Activated T-cell treated with anti-CD3 and anti-CD28 coated beads, Interleukin-2, amount 50 U/mL, for 72 hours (primary cell): ENCODE measurements around the gene MED25. TPM values are rescaled to one million over a fixed set of nuclear protein-coding genes. Genes with fewer than 3 reads are reported as not detected.

Source experiments
- ATAC-seq, 2 donors: fragments of 150-1000 bp; cut with Tn5 transposase; replicated peaks in 1 of 2; 2 replicates each; pipeline ENCODE4 v1.10.0; 2021; ENCODE audit warnings: moderate library complexity in 2 of 2, mild to moderate bottlenecking in 1 of 2
- DNase-seq, 2 donors: peaks; one replicate each; pipeline ENCODE4 v3.0.0; 2021 to 2022; ENCODE audit warnings: mixed read lengths in 1 of 2
- H3K27ac Mint-ChIP-seq: one replicate; pipeline ENCODE4 v1.8.0; 2022; ENCODE audit warnings: mild to moderate bottlenecking, moderate library complexity, mixed read lengths
- H3K27me3 Mint-ChIP-seq: one replicate; pipeline ENCODE4 v1.8.0; 2022; ENCODE audit warnings: low read depth, mixed read lengths
- H3K36me3 Mint-ChIP-seq, 2 donors: one replicate each; pipeline ENCODE4 v1.8.0; 2022; ENCODE audit warnings: mixed read lengths in 2 of 2, mild to moderate bottlenecking in 1 of 2; ENCODE audit not compliant: insufficient read depth in 2 of 2
- H3K4me1 Mint-ChIP-seq: one replicate; pipeline ENCODE4 v1.8.0; 2022; ENCODE audit warnings: low read depth, mixed read lengths
- H3K4me3 Mint-ChIP-seq, 2 donors: one replicate each; pipeline ENCODE4 v1.8.0; 2022; ENCODE audit warnings: mild to moderate bottlenecking in 2 of 2, mixed read lengths in 2 of 2, moderate library complexity in 2 of 2
- H3K9me3 Mint-ChIP-seq, 2 donors: one replicate each; pipeline ENCODE4 v1.8.0; 2022; ENCODE audit warnings: mixed read lengths in 2 of 2
- total RNA-seq, 2 donors: library from RNA; stranded (reverse); gene quantifications; one replicate each; pipeline ENCODE4 v1.2.3, GENCODE V29; 2022

Gene MED25
- total RNA-seq, 2 donors from 2014 or later: 47.0 to 50.2 TPM

DNA sequence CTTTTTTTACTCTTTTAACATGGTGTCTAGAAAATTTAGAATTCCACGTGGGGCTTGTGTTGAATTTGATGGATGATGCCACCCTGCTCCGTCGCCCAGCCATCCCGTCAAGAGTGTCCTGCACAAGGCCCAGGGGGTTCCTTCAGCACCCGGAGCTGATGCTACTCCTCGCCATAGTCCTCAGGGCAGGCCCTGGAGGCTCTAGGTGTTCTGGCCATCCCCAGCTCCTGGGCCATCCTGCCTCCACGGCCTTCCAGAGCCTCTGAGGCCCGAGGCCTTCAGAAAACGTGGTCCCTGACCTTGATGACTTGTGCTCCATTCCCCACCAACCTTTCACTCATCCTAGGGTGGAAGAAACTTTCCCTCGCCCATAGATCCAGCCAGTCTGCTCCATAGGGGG is 55.7 kb downstream of the MED25 start:
- no peak overlapping the region for H3K27ac Mint-ChIP-seq
- peaks cover 0 to 5% of the 10 kb centered on the region in 2 donors for H3K36me3 Mint-ChIP-seq
- ATAC-seq: no peak
- H3K4me3 Mint-ChIP-seq: no peak overlapping the region
- no peak for DNase-seq
- H3K9me3 Mint-ChIP-seq: no peaks in the 10 kb centered on the region
- H3K27me3 Mint-ChIP-seq: no peaks in the 10 kb centered on the region
- peaks cover 42% of the 10 kb centered on the region for H3K4me1 Mint-ChIP-seq

DNA sequence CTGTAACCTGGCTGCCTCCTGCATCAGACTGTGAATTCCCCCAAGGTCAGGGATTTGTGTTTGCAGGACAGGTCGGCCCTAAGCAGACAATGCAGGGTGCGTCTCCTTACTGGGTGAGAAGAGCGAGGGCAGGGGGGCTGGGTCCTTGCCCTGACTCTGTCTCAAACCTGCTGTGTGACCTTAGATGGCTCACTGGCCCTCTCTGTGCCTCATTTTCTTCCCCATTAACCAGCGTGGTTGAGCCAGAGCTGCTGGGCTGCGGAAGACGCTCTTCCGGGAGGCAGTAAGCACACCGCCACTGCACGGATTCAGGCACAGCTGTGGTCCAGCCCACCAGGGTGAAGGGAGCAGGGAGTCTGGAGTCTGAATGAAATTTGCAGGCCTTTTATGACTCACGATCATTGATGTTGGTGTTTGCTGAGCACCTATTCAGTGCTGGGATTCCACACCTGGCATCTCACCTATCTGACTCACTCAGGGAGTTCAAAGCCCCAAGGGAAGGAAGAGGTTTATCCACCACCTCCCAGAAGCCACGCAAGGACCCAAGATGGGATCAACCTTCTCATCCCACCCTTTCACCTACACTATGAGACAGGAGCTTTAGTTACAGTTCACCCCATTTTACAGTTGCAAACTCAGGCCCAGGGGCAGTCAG is 56.5 kb downstream of the MED25 start:
- Mint-ChIP-seq H3K36me3 (peaks cover 0 to 5% of the 10 kb centered on the region in 2 donors), H3K27me3 (no peaks in the 10 kb centered on the region), H3K27ac (peak overlapping the region; percentile 52), H3K9me3 (no peaks in the 10 kb centered on the region), H3K4me1 (peaks cover 50% of the 10 kb centered on the region), H3K4me3 (no peak overlapping the region)
- ATAC-seq (no peak), DNase-seq (no peak)

DNA sequence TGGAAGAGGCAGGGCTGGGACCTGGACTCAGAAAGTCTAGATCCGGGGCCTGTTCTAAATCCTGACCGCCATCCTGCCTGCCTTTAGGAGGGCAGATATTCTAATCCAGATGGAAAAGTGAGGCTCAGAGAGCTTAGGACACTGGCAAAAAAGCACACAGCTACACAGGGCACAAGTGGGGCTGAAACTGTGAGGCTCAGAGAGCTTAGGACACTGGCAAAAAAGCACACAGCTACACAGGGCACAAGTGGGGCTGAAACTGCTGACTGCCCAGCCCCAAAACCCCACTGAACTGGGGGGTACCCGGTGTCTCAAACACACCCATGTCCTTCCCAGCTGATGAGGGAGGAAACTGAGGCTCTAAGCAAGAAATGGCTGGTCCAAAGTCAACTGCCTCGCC is 57.1 kb downstream of the MED25 start:
- Mint-ChIP-seq H3K4me3 (no peak overlapping the region), H3K4me1 (peaks cover 48% of the 10 kb centered on the region), H3K9me3 (no peaks in the 10 kb centered on the region), H3K36me3 (peaks cover 0 to 9% of the 10 kb centered on the region in 2 donors), H3K27me3 (no peaks in the 10 kb centered on the region), H3K27ac (peak overlapping the region; percentile 93)
- DNase-seq (no peak), ATAC-seq (no peak)

DNA sequence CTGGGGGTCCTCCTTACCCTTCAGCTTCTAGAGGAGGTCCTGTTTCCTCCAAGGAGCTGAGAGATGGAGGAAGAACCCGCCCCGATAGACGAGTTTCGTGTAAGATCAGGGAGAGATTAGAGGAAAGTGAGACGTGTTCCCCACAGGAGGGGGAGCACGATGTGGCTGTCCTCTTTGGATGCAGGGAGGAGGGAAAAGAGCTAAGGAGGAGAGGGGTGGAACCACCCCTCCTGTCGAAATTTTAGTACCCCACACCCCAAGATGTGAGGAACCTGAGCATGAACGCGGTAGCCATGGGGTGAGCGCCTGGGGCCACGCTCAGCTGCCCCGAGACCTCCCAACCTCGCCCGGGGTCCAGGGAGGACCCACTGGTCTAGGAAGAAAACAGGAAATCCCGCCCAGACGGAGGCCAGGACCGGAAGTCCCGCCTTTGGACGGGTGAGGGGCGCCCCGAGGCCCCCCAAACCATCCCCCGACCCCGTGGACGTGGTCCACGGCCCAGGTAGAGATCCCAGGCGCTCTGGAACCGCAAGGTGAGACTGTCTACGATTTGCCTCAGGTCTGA is 57.9 kb downstream of the MED25 start:
- Mint-ChIP-seq H3K4me3 (no peak overlapping the region), H3K9me3 (no peaks in the 10 kb centered on the region), H3K27ac (peak overlapping the region; percentile 93), H3K4me1 (peaks cover 43% of the 10 kb centered on the region), H3K27me3 (no peaks in the 10 kb centered on the region), H3K36me3 (peaks cover 0 to 12% of the 10 kb centered on the region in 2 donors)
- ATAC-seq (peak in 1 of 2 donors; percentile 8), DNase-seq (peak; percentile 65 to 71)

DNA sequence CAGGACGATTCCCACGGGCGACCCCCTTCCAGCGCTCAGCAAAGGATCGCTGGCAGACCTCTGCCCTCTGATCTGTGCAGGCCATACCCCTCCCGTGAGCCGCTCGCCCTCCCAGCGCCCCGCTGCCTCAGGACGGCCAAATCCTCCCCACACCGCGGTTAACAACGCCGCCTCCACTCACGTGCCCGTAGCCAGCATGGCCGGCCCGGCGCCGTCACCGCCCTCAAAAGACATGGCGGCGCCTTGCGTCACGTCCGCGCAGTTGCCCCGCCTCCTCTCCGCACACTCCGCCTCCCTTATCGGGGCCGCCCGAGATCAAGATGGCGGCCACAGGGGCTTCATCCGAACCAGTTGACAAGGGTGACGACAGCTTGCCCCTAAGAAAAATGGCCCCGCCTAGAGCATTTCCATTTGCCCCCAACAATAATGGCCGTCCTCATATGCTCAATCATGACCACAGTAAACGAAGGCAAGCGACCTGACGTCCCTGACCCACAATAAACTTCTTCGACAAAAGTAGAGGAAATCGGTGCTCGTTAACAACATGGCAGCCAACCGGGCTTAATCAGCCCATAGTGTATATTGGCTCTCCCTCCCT is 58.4 kb downstream of the MED25 start:
- H3K9me3 Mint-ChIP-seq: no peaks in the 10 kb centered on the region
- H3K4me3 Mint-ChIP-seq: no peak overlapping the region
- H3K4me1 Mint-ChIP-seq: peaks cover 43% of the 10 kb centered on the region
- H3K27me3 Mint-ChIP-seq: no peaks in the 10 kb centered on the region
- peak; percentile 98 for DNase-seq
- no peak overlapping the region for H3K27ac Mint-ChIP-seq
- peaks cover 0 to 14% of the 10 kb centered on the region in 2 donors for H3K36me3 Mint-ChIP-seq
- ATAC-seq: peak; percentile 58 to 59

DNA sequence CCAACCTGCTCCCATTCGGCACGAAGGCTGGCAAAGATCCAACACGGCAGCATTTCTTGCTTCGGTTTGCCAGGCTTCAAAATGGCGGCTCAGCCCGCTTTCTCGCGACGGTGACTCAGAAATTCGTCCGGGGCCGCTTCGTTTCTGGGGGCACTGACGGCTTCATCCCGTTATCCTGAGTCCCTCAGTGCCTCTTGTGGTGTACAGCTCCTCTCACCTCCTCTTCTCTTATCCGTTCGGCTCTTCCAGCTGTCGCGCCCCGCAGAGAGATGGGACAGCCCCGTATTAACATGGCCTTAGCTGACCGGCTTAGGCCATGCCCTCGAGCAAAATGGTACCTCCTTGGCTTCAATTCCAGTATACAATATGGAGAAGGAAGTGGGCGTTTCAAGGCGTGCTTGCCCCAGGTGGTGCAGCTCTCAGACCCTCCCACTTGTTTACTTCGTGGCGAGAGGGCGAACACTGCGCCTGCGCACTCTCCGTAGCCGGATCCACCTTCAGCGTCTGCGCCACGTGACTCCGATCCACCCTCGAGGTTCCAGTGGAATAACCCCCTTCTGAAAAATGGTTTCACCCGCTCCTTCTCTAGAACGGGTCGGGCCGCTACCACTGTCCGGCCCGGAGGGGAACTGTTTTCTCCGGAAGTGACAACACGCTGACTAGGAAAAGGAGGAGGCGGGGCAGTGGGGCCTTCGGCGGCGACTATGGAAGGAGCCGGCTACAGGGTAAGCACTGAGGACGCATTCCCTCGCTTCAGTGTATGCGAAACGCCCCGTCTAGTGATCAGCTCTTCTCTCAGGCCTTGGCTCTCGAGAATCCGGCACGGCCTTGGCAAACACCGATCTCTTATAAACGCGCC is 59.2 kb downstream of the MED25 start, which contains the start of the genes AKT1S1 and TBC1D17:
AKT1S1 (minus strand) TSS at position 336 of the 859 bp plus-strand sequence. CDS start 4,060 bp downstream, outside the sequence.
TBC1D17 (plus strand) TSS at position 683 of the 859 bp plus-strand sequence; CDS start at position 705, 22 bp downstream.
- Mint-ChIP-seq H3K36me3 (peaks cover 2 to 15% of the 10 kb centered on the region in 2 donors), H3K4me3 (no peak within 1 kb of the TSS), H3K9me3 (no peaks in the 10 kb centered on the region), H3K27me3 (no peaks in the 10 kb centered on the region), H3K4me1 (peaks cover 37% of the 10 kb centered on the region), H3K27ac (peak within 1 kb of the TSS; percentile 93)
- peak; percentile 97 to 99 for DNase-seq
- ATAC-seq: peak; percentile 69 to 78

DNA sequence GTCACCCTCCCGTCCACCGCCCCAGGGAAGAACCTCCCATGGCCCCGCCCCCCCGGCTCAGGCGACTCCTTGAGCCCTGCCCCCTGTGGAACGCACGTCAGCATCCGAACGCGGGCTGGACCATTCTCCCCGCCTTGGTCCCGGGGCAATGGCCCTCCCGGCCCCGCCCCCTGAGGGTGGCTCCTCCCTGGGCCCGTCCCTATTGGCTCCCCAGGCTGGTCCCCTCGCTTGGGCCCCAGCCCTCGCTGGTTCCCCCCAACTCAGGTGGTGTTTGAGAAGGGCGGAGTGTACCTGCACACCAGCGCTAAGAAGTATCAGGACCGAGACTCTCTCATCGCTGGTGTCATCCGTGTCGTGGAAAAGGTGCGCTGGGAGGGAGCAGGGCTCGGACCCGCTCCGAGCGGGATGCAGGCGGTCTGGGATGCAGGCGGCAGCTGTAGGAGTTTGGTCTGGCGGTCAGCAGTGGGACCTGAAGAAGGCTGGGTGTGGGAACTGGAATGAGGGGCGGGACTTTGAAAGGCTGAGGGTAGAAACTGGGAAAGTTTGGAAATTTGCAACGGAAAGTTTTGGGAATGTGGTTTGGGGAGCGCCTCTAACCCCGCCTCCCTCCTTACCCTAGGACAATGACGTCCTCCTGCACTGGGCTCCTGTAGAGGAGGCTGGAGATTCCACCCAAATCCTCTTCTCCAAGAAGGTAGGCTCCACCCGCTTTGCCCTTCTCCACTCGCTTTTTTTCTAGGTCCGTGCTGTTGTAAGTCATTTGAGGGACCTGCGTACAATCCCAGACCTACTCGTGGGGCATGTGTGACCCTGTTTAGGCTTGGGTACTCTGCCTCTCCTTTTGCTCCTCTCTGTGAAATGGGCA is 60.0 kb downstream of the MED25 start:
- peak; percentile 78 to 79 for ATAC-seq
- peak; percentile 100 for DNase-seq
- peak overlapping the region; percentile 48 for H3K27ac Mint-ChIP-seq
- H3K27me3 Mint-ChIP-seq: no peaks in the 10 kb centered on the region
- no peak overlapping the region for H3K4me3 Mint-ChIP-seq
- no peaks in the 10 kb centered on the region for H3K9me3 Mint-ChIP-seq
- peaks cover 34% of the 10 kb centered on the region for H3K4me1 Mint-ChIP-seq
- H3K36me3 Mint-ChIP-seq: peaks cover 4 to 19% of the 10 kb centered on the region in 2 donors

DNA sequence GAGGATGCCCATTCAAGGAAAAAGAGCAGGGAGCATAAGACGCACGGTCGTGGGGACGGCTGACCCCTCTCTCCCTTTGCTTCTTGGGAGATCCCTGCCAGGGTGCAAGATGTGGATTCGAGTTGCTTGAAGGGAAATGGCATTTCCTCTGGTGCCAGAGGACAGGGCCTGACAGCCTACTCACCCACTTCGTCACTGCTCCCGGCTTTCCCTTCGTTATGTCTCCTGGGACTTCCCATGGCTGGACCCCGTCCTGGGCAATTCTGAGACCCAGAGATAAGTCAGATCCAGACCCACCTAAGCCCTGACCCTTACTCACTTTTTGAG is 60.6 kb downstream of the MED25 start:
- ATAC-seq (no peak), DNase-seq (no peak)
- Mint-ChIP-seq H3K4me1 (peaks cover 34% of the 10 kb centered on the region), H3K36me3 (peaks cover 7 to 24% of the 10 kb centered on the region in 2 donors), H3K27ac (no peak overlapping the region), H3K27me3 (no peaks in the 10 kb centered on the region), H3K4me3 (no peak overlapping the region), H3K9me3 (no peaks in the 10 kb centered on the region)

DNA sequence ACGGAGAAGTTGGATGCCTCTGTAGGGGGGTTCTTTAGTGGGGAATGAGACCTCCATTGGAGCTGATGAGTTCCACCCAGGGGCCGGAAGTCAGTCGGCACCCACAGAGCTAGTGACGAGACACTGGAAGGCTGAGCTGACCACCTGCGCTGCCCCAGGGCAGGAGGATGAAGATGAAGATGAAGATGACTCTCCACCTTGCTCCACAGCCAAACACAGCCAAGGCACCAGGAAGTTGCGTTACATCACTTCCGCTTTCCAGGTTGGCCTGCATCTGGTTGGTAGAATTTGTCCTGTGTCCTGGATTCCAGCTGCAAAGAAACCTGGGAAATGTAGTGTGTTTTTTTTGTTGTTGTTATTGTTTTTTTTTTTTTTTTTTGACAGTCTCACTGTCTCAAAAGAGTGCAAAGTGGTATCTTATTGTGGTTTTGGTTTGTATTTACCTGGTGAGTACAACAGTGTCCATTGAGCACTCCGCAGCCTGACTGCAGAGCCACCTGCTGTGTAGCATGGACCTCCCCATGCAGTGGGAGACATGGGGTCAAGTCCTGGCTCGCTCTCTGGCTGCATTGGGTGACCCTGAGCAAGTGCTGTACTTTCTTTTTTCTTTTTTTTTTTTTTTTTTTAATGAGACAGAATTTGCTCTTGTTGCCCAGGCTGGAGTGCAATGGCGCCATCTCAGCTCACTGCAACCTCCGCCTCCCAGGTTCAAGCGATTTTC is 61.3 kb downstream of the MED25 start:
- H3K4me1 Mint-ChIP-seq: peaks cover 34% of the 10 kb centered on the region
- no peak for DNase-seq
- no peak for ATAC-seq
- no peaks in the 10 kb centered on the region for H3K27me3 Mint-ChIP-seq
- H3K27ac Mint-ChIP-seq: no peak overlapping the region
- peaks cover 7 to 24% of the 10 kb centered on the region in 2 donors for H3K36me3 Mint-ChIP-seq
- no peaks in the 10 kb centered on the region for H3K9me3 Mint-ChIP-seq
- peak overlapping the region in 1 of 2 donors; percentile 15 for H3K4me3 Mint-ChIP-seq

DNA sequence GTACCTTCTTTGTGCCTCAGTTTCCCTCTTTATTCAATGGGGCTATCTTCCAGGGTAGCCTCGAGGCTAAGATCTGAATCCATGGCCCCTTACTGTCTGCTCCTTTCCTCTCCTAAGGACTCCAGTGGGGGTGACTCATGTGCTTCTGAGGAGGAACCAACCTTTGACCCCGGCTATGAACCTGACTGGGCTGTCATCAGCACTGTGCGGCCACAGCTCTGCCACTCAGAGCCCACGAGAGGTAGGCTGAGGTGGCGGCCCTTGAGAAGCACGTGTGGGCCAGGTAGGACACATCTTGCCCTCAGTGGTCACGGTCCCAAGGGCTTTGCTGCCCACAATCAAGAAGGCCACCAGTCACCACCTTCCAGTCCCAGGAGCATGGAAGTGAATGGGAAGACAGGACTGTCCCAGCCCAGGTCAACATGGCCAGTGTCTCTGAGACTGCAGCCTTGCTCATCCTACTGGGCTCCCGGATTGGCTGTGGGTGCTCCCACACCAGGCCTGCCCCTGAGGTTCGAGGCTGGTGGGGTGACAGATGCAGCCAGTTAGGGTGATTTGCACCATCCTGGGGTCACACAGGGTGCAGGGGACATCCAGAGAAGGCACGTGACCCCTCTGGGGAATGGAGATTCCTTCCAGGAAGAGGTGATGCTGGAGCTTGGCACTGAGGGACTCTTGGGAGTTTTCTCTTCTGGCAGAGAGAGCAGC is 62.2 kb downstream of the MED25 start:
- Mint-ChIP-seq H3K27ac (no peak overlapping the region), H3K9me3 (no peaks in the 10 kb centered on the region), H3K4me1 (peaks cover 26% of the 10 kb centered on the region), H3K4me3 (no peak overlapping the region), H3K27me3 (no peaks in the 10 kb centered on the region), H3K36me3 (peaks cover 7 to 24% of the 10 kb centered on the region in 2 donors)
- DNase-seq: no peak
- no peak for ATAC-seq

DNA sequence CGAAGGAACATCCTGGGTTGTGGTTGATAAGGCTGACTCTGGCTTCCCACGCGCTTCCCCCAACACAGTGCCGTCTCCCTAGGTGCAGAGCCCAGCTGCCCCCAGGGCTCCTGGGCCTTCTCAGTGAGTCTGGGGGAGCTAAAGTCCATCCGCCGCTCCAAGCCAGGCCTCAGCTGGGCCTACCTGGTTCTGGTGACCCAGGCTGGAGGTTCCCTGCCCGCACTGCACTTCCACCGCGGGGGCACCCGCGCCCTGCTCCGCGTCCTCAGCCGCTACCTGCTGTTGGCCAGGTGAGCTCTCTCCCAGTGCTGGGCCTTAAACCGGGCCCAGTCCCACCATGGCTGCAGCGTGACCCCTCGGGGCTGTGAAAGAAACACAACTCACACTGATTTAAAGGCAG is 63.1 kb downstream of the MED25 start:
- Mint-ChIP-seq H3K27ac (peak overlapping the region; percentile 64), H3K9me3 (no peaks in the 10 kb centered on the region), H3K36me3 (peaks cover 9 to 23% of the 10 kb centered on the region in 2 donors), H3K4me1 (peaks cover 19% of the 10 kb centered on the region), H3K4me3 (no peak overlapping the region), H3K27me3 (no peaks in the 10 kb centered on the region)
- DNase-seq (no peak), ATAC-seq (no peak)
